Epithelial cell of esophagus (primary cell): ENCODE data around the gene AUH.
"Not testable (repeated sequence)": the region's sequence is repeated elsewhere in the genome, so short reads cannot be mapped to it uniquely, and the experiment has no call there.

ENCODE experiments used
- DNase-seq: peaks from one replicate; pipeline ENCODE4 v3.0.0; 2010; ENCODE audit warnings: low read depth
- H3K4me3 ChIP-seq: 2 replicates; pipeline ENCODE4 v1.5.1; 2011; ENCODE audit warnings: mild to moderate bottlenecking, low read length, control low read depth
- CTCF ChIP-seq: IDR thresholded peaks from 2 replicates; pipeline ENCODE4 v1.5.1; 2011; ENCODE audit warnings: low read depth, mild to moderate bottlenecking, low read length, control low read depth, inconsistent platforms; ENCODE audit not compliant: insufficient read depth; ENCODE audit errors: missing control alignments

AUH gene

GRCh38 chr9:91206806-91207205 is 154.9 kb downstream of the AUH start:
- H3K4me3 ChIP-seq, result no peak overlapping the region
- no peak for DNase-seq
- TF ChIP-seq CTCF, result no peak

- no peak overlapping the region for H3K4me3 ChIP-seq
- DNase-seq, result no peak
- no peak for TF ChIP-seq CTCF
Observed at GRCh38 chr9:91202736-91203283, 158.9 kb downstream of the AUH start.

GRCh38 chr9:91200692-91201336 is 160.9 kb downstream of the AUH start:
- no peak for TF ChIP-seq CTCF
- H3K4me3 ChIP-seq, result no peak overlapping the region
- DNase-seq, result no peak

GRCh38 chr9:91199739-91200497 is 161.8 kb downstream of the AUH start:
- TF ChIP-seq CTCF, result no peak
- no peak for DNase-seq

GRCh38 chr9:91198881-91199280 is 162.8 kb downstream of the AUH start:
- H3K4me3 ChIP-seq, DNase-seq: not testable (repeated sequence)

More at GRCh38 chr9:91199739-91200497, 161.8 kb downstream of the AUH start:
- H3K4me3 ChIP-seq, result no peak overlapping the region

GRCh38 chr9:91198405-91198804 is 163.3 kb downstream of the AUH start:
- no peak for TF ChIP-seq CTCF
- DNase-seq, result no peak
- H3K4me3 ChIP-seq, result no peak overlapping the region

- no peak overlapping the region for H3K4me3 ChIP-seq
- peak; percentile 97 for DNase-seq
- no peak for TF ChIP-seq CTCF
Observed at GRCh38 chr9:91197232-91198181, 164.2 kb downstream of the AUH start.
